ENCODE data around the gene RFX1.

DNA sequence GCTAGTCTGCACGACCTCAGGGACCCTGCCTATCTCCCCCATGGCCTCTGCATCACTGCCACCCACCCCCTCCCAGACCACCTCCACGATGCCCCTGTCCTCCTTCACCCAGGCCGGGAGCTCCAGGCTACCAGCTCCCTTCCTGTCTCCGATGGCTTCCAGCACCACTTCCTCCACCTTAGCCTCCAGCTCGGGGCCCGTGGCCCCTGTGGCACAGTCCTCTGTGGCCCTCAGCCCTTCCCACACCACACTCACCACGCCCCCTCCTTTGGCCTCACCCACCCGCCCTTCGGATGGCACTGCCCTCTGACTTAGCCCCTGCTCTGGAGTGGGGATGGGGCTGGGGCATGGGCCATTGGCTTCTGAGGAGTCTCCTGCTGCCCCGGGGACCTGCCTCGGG is 48.6 kb upstream of the RFX1 start:
- no peak for TF ChIP-seq CTCF (IDR thresholded peaks at IDR 0.05)
- TF ChIP-seq POLR2A (IDR thresholded peaks at IDR 0.05) = no peak
- TF ChIP-seq EP300 (IDR thresholded peaks at IDR 0.05) = no peak
- no peak for TF ChIP-seq POLR2AphosphoS5 (IDR thresholded peaks at IDR 0.05)

All from suprapubic skin (tissue), 4 donors.